ENCODE results near the gene CCDC61.

The CCDC61 gene

GRCh38 chr19:45975306-45976070 lies 19.8 kb upstream of the CCDC61 start:
- no peak for DNase-seq

DNA sequence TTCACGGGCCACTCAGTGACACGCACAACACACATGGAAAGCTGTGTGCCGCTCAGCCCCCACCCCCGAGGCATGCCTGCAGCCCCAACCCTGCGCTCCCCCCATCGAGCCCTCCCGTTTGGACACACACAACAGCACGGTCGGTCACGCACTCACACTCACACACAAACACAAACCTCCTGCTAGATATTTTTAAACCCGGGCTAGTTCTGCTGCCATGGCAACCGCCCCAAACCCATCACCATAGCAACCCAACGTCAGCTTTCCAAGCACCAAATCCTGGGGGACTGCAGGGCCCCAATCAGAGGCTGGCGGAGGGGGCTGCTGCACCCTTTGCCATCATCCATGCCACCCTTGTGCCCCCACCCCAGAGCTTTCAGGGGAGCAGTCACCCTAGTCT lies 19.1 kb upstream of the CCDC61 start:
- no peak for DNase-seq

- no peak for DNase-seq
Measured at GRCh38 chr19:45978156-45978555, 17.1 kb upstream of the CCDC61 start.

DNA sequence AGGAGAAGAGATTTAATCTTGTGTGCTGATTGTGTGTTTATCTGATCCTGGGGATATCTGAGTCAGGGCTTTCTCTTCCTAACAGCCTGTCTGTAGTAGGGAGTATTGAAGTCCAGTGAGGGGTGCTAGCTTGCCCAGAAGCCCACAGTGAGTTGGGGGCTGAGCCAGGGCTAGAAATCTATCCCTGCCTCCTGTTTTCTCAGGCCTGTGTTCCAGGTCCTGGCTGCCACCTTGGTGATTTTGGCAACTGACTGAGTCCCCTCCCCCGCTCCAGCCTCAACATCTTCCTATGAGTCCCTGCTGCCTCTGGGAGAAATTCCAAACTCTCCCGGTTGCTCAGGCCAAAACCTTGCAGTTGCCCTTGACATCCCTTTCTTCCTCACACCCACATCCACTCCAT lies 13.9 kb upstream of the CCDC61 start:
- DNase-seq, result no peak

DNA sequence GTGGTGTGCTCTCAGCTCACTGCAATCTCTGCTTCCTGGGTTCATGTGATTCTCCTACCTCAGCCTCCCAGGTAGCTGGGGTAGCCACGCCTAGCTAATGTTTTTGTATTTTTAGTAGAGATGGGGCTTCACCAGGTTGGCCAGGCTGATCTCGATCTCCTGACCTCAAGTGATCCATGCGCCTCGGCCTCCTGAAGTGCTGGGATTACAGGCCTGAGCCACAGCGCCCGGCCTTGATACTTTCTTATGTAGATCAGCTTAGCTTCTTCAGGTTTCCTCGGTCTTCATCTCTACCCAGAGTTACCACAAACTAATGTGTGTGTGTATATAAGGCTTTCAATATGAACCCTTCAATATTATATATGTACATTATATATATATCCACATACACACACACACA lies 9.9 kb upstream of the CCDC61 start:
- DNase-seq, result no peak

DNA sequence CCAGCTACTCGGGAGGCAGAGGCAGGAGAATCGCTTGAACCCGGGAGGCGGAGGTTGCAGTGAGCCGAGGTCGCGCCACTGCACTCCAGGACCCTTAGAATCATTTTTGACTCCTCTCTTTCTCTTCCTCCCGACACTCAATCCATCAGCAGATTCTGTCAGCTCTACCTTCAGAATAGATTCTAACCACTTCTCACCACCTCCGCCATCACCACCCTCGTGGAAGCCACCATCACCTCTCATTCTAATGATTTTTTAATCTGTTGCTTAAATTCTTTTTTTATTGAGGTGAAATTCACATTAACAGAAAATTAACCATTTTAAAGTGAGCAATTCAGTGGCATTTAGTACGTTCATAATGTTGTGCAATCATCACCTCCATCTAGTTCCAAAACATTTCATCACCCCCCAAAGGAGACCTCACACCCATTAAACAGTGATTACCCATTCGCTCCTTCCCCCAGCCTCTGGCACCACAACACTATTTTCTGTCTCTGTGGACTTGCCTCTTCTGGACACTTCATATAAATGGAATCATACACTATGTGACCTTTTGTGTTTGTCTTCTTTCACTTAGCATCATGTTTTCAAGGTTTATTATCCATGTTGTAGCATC lies 5.0 kb upstream of the CCDC61 start:
- DNase-seq, result no peak

DNA sequence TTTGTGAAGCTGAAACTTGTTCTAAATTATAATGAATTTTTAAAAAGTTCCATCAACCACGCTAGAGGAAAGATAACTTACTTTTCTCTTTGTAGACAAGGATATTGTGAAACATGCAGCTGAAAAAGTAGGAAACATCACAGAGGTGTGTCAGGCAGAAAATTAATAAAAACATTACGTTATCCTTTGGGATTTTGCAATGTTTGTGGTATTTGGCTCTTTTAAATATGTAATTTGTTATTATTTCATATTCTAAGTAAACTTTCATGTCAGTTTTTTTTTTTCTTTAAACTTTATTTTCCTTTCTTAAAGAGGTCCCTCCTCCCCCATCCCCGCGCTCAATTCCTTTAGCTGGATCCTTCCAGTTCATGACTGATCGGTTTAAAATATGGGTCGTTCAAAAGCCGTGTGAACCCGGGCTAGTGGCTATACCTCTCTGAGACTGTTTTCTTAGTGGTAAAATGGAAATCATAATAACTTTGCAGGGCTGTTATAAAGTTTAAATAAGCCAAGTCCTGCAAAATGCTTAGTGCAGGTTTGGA lies 740 bp upstream of the CCDC61 start:
- DNase-seq, result no peak

- no peak for DNase-seq
Measured at GRCh38 chr19:45995715-45996385, 583 bp downstream of the CCDC61 start.

GRCh38 chr19:45996933-45997332 lies 1.7 kb downstream of the CCDC61 start:
- DNase-seq, result no peak

DNA sequence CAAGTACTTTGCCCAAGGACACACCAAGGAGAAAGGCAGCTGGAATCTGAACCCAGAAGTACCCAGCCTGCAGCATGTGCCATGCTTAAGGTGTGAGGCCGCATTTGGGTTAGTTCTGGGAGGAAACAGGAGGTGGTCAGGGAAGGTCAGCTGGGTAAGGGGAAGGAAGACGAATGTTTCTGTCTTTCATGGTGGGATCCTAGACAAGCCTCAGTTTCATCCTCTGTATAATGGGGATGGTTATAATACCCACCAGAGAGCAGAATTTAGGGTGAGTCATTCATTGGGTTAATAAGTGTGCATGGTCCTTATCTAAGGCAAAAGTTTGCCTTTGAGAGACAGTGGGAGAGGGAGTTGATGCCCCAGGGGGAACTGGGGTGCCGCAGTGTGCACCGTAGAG lies 3.6 kb downstream of the CCDC61 start:
- DNase-seq, result no peak

DNA sequence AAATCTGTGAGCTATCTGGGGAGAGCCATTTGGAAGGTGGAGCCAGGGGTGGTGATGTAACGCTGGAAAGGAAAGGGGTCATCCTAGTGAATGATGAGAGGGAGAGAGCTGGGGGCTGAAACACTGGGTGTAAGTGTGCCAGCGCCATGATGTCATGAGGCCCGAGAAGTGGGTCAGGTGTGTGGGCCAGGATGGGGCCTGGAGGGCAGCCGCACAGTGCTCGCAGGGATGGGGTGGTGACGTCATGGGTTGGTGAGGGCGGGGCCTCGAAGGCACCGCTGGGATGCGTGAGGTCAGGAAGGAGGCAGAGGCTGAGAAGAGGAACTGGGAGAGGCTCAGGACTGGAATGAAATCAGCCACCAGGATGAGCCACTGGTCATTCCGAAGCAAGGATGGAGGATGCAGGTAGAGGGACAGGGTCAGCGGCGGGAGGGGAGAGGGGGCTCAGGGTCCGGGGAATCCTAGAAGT lies 4.4 kb downstream of the CCDC61 start:
- peak; percentile 14 for DNase-seq

GRCh38 chr19:46000491-46001246 lies 5.4 kb downstream of the CCDC61 start:
- DNase-seq, result peak; percentile 73

- no peak for DNase-seq
Measured at GRCh38 chr19:46002678-46003275, 7.5 kb downstream of the CCDC61 start.

GRCh38 chr19:46006411-46006810 lies 11.1 kb downstream of the CCDC61 start:
- no peak for DNase-seq

DNA sequence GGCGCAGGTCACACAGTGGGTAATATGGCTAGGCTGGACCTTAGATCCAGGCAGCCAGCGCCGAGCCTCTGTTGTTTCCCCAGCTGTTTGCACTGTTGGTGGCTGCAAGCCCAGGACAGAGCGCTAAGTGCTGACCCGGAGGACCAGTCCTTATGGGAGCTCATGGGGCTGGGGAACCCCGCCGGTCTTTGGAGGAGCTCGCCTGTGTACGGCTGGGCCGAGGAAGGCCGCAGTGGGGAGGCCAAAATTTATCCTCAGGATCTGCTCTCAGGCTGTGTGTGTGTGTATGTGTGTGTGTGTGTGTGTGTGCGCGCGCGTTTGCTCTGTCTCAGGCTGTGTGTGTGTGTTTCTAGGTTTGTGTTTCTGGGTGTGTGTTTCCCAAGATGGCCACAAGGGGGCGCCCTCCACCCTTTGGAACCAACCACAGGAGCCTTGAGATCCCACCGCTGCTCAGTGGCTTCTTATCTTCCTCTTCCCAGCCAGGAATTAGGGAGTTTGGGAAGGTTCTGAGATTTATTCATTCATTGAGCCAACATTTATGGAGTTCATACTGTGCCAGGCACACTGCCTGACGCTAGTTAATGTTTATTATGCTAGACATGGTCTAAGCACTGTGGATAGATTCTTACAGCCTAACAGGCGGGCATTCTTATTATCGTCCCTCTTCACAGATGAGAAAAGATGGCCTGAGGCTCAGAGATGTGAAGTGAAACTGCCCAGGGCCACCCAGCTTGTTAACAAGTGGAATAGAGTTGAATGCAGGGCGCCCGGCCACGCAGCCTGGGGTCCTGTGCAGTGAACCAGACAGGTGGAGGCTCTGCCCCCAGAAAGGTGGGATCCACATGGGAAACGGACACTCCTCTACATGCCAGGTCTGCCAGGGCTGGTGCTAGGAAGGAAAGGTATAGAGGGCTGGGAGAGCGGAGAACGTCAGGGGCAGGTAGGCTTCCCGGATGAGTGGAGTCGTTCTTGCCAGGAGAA lies 14.6 kb downstream of the CCDC61 start:
- peak; percentile 74 for DNase-seq

- no peak for DNase-seq
Measured at GRCh38 chr19:46014534-46014933, 19.3 kb downstream of the CCDC61 start.

GRCh38 chr19:46014941-46015686 lies 19.8 kb downstream of the CCDC61 start:
- DNase-seq, result peak; percentile 67

DNA sequence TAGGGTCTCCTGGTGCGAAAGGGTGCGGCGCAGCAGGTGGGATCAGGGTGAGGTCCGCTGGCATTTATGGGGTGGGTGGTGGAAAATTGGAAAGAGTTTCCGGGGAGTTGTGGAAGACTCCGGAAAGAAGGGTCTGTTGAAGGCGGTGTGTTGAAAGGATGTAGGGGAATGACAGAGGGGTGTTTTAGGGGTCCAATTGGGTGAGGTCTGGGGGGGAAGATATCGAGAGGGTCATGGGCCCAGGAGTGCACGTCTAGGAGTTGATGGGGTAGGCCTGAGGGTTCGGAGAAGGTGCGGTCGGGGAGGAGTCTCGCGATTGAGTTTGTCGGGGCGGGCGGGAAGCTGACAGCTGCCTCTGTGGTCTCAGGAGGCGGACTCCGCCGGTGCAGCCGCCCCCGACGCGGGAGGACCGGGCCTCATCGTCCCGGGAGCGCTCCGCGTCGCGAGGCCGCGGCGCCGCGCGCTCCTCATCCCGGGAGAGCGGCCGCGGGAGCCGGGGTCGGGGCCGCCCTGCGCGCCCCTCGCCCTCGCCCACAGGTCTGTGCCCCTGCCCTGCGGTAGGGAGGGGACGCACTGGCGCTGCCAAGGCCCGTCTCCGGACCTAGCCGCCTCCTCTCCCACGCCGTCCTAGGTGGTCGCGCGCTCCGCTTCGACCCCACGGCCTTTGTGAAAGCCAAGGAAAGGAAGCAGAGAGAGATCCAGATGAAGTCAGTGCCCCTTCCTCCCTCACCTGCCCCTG lies 20.6 kb downstream of the CCDC61 start:
- peak; percentile 33 for DNase-seq

- DNase-seq, result peak; percentile 86
Measured at GRCh38 chr19:46016426-46017094, 21.3 kb downstream of the CCDC61 start.

Measured in activated CD4-positive, alpha-beta T cell treated with anti-CD3 and anti-CD28 coated beads, Interleukin-2, Interleukin-6, amounts not matched to agents 100 ng/mL and 50 ng/mL, durations not matched to agents 16 hours and 8 hours (primary cell).